GM06990 (cell line): Measurements from ENCODE around the gene RBM20.

ENCODE experiments used
- DNase-seq: peaks from one replicate; pipeline ENCODE4 v3.0.0-alpha.2; 2011; ENCODE audit not compliant: insufficient read length; ENCODE audit errors: extremely low read depth
- H3K27me3 ChIP-seq: replicated peaks from 2 replicates; pipeline ENCODE4 v1.6.0; 2011; ENCODE audit warnings: low read length; ENCODE audit not compliant: control insufficient read depth, insufficient read depth
- H3K36me3 ChIP-seq: 2 replicates; pipeline ENCODE4 v1.5.1; 2011; ENCODE audit warnings: low read length; ENCODE audit not compliant: control insufficient read depth, insufficient read depth
- H3K4me3 ChIP-seq: replicated peaks from 2 replicates; pipeline ENCODE4 v1.5.1; 2011; ENCODE audit warnings: low read depth, mild to moderate bottlenecking, control low read depth, low read length
- TF ChIP-seq, protein P1 (sequence below): IDR thresholded peaks from 2 replicates; pipeline ENCODE4 v1.5.1; 2011; ENCODE audit warnings: low read length, control low read depth, mild to moderate bottlenecking, inconsistent platforms; ENCODE audit not compliant: insufficient read depth, poor library complexity, severe bottlenecking

Gene RBM20

DNA sequence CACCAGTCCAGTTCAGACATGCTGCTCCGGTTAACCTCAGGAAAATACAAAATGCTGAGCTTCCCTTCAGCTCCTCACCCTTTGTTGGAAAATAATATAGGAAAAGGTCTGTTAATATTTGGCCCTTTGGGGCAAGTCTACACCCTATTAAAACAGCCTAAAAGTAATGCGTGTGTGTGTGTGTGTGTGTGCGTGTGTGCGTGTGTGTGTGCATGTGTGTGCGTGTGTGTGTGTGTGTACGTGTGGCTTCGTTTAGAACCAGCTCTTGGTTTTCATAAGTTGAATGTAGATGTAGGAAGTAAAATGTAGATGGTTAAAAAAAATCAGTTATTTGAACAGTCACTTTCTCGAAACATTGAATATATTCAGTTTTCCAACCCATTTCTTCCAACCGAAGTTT, 166.5 kb downstream of the RBM20 start:
- no peak for DNase-seq
- H3K4me3 ChIP-seq: no peak overlapping the region
- H3K27me3 ChIP-seq: no peaks in the 10 kb centered on the region
- TF ChIP-seq, protein P1, sequence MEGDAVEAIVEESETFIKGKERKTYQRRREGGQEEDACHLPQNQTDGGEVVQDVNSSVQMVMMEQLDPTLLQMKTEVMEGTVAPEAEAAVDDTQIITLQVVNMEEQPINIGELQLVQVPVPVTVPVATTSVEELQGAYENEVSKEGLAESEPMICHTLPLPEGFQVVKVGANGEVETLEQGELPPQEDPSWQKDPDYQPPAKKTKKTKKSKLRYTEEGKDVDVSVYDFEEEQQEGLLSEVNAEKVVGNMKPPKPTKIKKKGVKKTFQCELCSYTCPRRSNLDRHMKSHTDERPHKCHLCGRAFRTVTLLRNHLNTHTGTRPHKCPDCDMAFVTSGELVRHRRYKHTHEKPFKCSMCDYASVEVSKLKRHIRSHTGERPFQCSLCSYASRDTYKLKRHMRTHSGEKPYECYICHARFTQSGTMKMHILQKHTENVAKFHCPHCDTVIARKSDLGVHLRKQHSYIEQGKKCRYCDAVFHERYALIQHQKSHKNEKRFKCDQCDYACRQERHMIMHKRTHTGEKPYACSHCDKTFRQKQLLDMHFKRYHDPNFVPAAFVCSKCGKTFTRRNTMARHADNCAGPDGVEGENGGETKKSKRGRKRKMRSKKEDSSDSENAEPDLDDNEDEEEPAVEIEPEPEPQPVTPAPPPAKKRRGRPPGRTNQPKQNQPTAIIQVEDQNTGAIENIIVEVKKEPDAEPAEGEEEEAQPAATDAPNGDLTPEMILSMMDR: no peak
- H3K36me3 ChIP-seq: no peaks in the 10 kb centered on the region

DNA sequence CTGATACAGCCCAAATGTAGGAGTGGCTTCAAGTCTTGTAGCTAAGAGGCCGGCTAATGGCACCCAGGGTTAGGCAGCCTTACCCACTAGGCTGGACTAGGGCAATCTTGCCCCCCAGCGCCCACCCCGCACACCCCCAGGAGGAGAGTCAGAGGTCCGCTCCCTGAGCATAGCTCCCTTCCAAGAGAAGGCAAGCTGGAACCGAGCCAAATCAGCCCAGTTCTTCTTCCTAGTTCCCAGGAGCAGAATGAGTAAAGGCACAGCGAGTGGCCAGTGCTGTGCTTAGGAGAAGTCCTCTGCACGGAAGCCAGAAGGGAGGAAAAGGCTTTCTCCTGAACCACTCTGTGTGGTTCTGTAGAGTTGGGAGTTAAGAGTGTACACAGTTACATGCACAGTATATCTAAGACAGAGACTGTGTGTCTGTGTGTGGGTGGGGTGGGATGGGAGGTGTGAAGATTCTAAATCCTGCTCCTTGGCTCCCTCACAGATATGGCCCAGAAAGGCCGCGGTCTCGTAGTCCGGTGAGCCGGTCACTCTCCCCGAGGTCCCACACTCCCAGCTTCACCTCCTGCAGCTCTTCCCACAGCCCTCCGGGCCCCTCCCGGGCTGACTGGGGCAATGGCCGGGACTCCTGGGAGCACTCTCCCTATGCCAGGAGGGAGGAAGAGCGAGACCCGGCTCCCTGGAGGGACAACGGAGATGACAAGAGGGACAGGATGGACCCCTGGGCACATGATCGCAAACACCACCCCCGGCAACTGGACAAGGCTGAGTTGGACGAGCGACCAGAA, 167.8 kb downstream of the RBM20 start:
- Histone ChIP-seq H3K4me3 (no peak overlapping the region), H3K36me3 (no peaks in the 10 kb centered on the region), H3K27me3 (no peaks in the 10 kb centered on the region)
- TF ChIP-seq, protein P1: no peak
- no peak for DNase-seq

DNA sequence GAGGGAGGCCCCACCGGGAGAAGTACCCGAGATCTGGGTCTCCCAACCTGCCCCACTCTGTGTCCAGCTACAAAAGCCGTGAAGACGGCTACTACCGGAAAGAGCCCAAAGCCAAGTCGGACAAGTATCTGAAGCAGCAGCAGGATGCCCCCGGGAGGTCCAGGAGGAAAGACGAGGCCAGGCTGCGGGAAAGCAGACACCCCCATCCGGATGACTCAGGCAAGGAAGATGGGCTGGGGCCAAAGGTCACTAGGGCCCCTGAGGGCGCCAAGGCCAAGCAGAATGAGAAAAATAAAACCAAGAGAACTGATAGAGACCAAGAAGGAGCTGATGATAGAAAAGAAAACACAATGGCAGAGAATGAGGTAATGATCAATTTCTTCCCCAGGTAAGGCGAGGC, 168.4 kb downstream of the RBM20 start:
- TF ChIP-seq, protein P1: no peak
- Histone ChIP-seq H3K4me3 (no peak overlapping the region), H3K27me3 (no peaks in the 10 kb centered on the region), H3K36me3 (no peaks in the 10 kb centered on the region)
- DNase-seq: no peak

DNA sequence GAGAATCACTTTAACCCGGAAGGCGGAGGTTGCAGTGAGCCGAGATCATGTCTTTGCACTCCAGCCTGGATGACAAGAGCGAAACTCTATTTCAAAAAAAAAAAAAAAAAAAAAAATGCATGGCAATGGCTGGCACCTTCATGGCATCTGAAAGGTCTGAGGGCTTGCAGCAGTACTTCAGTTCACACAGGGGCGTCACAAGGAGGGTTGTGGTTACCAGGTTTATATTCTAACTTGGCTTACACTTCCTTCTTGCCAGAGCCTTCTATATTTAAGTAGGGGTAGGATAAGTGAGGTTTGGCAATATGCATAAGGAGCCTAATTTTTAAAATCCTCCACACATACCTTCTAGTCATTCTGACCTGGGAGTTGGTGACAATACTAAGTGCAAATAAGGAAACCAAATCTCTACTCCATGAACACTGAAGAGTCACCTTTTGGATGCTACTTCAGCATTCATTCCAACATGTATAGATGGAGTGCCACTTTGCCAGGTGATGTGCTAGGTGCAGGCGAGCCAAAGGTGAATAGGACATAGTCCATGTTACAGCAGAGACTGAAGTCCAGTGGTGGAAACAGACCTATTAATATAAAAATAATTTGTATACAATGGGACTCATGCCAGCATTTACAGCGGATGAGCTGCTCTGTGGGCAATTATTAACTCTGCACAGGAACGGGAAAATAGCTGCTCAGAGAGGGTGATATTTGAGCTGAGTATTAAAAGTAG, 169.8 kb downstream of the RBM20 start:
- no peak overlapping the region for H3K4me3 ChIP-seq
- TF ChIP-seq, protein P1: no peak
- H3K27me3 ChIP-seq: no peaks in the 10 kb centered on the region
- DNase-seq: no peak
- no peaks in the 10 kb centered on the region for H3K36me3 ChIP-seq

DNA sequence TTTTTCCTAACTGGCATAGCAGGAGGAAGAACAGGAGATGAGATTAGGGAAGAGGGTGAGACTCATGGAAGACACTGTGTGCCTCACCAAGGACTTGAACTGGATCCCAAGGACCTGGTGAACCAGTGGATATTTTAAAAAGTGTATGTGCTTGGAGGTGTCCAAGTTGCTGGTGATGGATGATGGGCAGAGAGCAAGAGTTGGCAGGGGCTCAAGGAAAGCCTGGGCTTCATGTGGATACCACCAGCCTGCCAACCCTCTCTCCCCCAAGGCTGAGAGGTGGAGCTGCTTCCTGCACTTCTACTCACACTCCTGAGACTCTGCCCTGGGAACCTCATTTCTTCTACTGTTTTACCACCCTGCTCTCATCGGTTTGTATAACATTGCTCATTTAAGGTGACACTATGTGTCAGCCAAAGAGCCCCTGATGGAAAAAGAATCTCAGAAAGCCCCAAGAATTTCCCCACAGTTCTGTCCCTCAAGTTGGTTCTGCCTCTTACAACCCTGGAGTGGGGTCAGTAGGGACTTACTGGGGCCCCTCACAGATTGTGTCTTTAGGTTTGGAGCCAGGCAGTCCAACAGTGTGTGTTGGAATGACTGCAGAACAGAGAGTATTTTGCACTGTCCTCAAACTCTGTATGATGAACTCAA, 171.3 kb downstream of the RBM20 start:
- H3K36me3 ChIP-seq: no peaks in the 10 kb centered on the region
- TF ChIP-seq, protein P1: no peak
- H3K4me3 ChIP-seq: no peak overlapping the region
- no peaks in the 10 kb centered on the region for H3K27me3 ChIP-seq
- DNase-seq: no peak
